Fibroblast of lung (primary cell): ENCODE data around the gene TMEM135. TPM values are rescaled to one million over a fixed set of nuclear protein-coding genes. Genes with fewer than 3 reads are reported as not detected.

ENCODE experiments used
- DNase-seq, 2 donors: peaks; one replicate each; pipeline versions ENCODE4 v3.0.0 to v3.0.0-alpha.2; 2010; ENCODE audit warnings: low read depth in 2 of 2
- H2AFZ ChIP-seq: 2 replicates; pipeline ENCODE4 v1.5.1; 2012; ENCODE audit warnings: low read length, control low read depth, inconsistent platforms
- H3K27ac ChIP-seq: 2 replicates; pipeline ENCODE4 v1.5.1; 2011; ENCODE audit warnings: low read length, control low read depth; ENCODE audit not compliant: insufficient read depth
- H3K27me3 ChIP-seq: 2 replicates; pipeline ENCODE4 v1.5.1; 2011; ENCODE audit warnings: mild to moderate bottlenecking, low read length; ENCODE audit not compliant: control insufficient read depth, insufficient read depth
- H3K36me3 ChIP-seq: 2 replicates; pipeline ENCODE4 v1.5.1; 2011; ENCODE audit warnings: low read length; ENCODE audit not compliant: control insufficient read depth, insufficient read depth
- H3K4me1 ChIP-seq: 2 replicates; pipeline ENCODE4 v1.5.1; 2011; ENCODE audit warnings: low read length; ENCODE audit not compliant: control insufficient read depth, insufficient read depth; ENCODE audit errors: extremely low read depth
- H3K4me2 ChIP-seq: 2 replicates; pipeline ENCODE4 v1.5.1; 2011; ENCODE audit warnings: low read length, control low read depth; ENCODE audit not compliant: insufficient read depth; ENCODE audit errors: extremely low read depth
- H3K4me3 ChIP-seq, 4 experiments: fragments of 200-600 bp in 1 of 4; sonication (generic) in 1 of 4; replicated peaks in 1 of 4; 2 replicates each; pipeline ENCODE4 v1.5.1; 2011 to 2016; ENCODE audit warnings: low read length in 4 of 4, low read depth in 3 of 4, mild to moderate bottlenecking in 3 of 4, control low read depth in 2 of 4, inconsistent platforms in 1 of 4, mixed read lengths in 1 of 4; ENCODE audit not compliant: insufficient read depth in 1 of 4; ENCODE audit errors: control extremely low read depth in 1 of 4
- H3K79me2 ChIP-seq: 2 replicates; pipeline ENCODE4 v1.5.1; 2012; ENCODE audit warnings: mild to moderate bottlenecking, low read length, inconsistent platforms; ENCODE audit not compliant: control insufficient read depth, insufficient read depth
- H3K9ac ChIP-seq: 2 replicates; pipeline ENCODE4 v1.5.1; 2011; ENCODE audit warnings: mild to moderate bottlenecking, low read length, control low read depth; ENCODE audit not compliant: insufficient read depth
- H3K9me3 ChIP-seq: 2 replicates; pipeline ENCODE4 v1.5.1; 2012; ENCODE audit warnings: low read depth, low read length; ENCODE audit not compliant: control insufficient read depth, insufficient read depth
- H4K20me1 ChIP-seq: 2 replicates; pipeline ENCODE4 v1.5.1; 2011; ENCODE audit warnings: low read length; ENCODE audit not compliant: control insufficient read depth, insufficient read depth; ENCODE audit errors: extremely low read depth
- CTCF ChIP-seq, 2 donors: IDR thresholded peaks in 1 of 2; conservative IDR thresholded peaks in 1 of 2; 1 replicate in 1 of 2; 2 replicates in 1 of 2; pipeline ENCODE4 v1.5.1; 2011 to 2012; ENCODE audit warnings: low read length in 2 of 2, control low read depth in 1 of 2, inconsistent platforms in 1 of 2, low read depth in 1 of 2, mild to moderate bottlenecking in 1 of 2
- EZH2 ChIP-seq: IDR thresholded peaks from 2 replicates; pipeline ENCODE4 v1.5.1; 2012; ENCODE audit warnings: low read length, control low read depth, mild to moderate bottlenecking; ENCODE audit errors: missing control alignments
- polyA plus RNA-seq, 2 donors: library from polyadenylated mRNA; depleted of rRNA in 1 of 2; stranded (reverse) in 1 of 2; unstranded in 1 of 2; fragments of >200 nt; gene quantifications; 2 replicates each; pipeline ENCODE4 v1.2.1, GENCODE V29; 2011 to 2012; ENCODE audit warnings: missing spikeins in 1 of 2
- total RNA-seq: library from RNA; depleted of rRNA; stranded (reverse); fragments of >200 nt; gene quantifications from 2 replicates; pipeline ENCODE4 v1.2.1, GENCODE V29; 2014

The TMEM135 gene
- total and polyA plus RNA-seq, 2 donors (not counting 1 experiment from before 2014, with no cell fraction given): 17.3 to 20.6 TPM

GRCh38 chr11:87228820-87229219 is 191.1 kb downstream of the TMEM135 start:
- Histone ChIP-seq H3K9ac (no peak overlapping the region), H3K4me2 (no peak overlapping the region), H3K36me3 (no peaks in the 10 kb centered on the region), H3K4me1 (peaks cover 2% of the 10 kb centered on the region), H3K79me2 (no peaks in the 10 kb centered on the region), H3K4me3 (no peak overlapping the region), H3K27ac (no peak overlapping the region), H3K27me3 (no peaks in the 10 kb centered on the region), H3K9me3 (no peaks in the 10 kb centered on the region), H2AFZ (no peak overlapping the region), H4K20me1 (no peaks in the 10 kb centered on the region)
- DNase-seq: no peak
- TF ChIP-seq EZH2 (no peak), CTCF (conservative IDR thresholded peaks at IDR 0.05 in 1 of 2, IDR thresholded peaks at IDR 0.05 in 1 of 2; ENCODE audit: low read depth in 1 of 2, low read length in 2 of 2) (no peak)

GRCh38 chr11:87230995-87231394 is 193.3 kb downstream of the TMEM135 start:
- Histone ChIP-seq H3K27me3 (no peaks in the 10 kb centered on the region), H3K4me3 (no peak overlapping the region), H3K27ac (no peak overlapping the region), H3K9ac (no peak overlapping the region), H4K20me1 (no peaks in the 10 kb centered on the region), H3K4me2 (no peak overlapping the region), H3K36me3 (no peaks in the 10 kb centered on the region), H3K9me3 (no peaks in the 10 kb centered on the region), H3K4me1 (no peaks in the 10 kb centered on the region), H2AFZ (no peak overlapping the region), H3K79me2 (no peaks in the 10 kb centered on the region)
- no peak for DNase-seq
- TF ChIP-seq CTCF (conservative IDR thresholded peaks at IDR 0.05 in 1 of 2, IDR thresholded peaks at IDR 0.05 in 1 of 2; ENCODE audit: low read depth in 1 of 2, low read length in 2 of 2): no peak
- TF ChIP-seq EZH2: no peak

- no peak overlapping the region for H2AFZ ChIP-seq
- H3K27me3 ChIP-seq: no peaks in the 10 kb centered on the region
- no peak for DNase-seq
- H3K9me3 ChIP-seq: no peaks in the 10 kb centered on the region
- H3K4me2 ChIP-seq: no peak overlapping the region
- H3K9ac ChIP-seq: no peak overlapping the region
- no peaks in the 10 kb centered on the region for H4K20me1 ChIP-seq
- TF ChIP-seq CTCF (conservative IDR thresholded peaks at IDR 0.05 in 1 of 2, IDR thresholded peaks at IDR 0.05 in 1 of 2; ENCODE audit: low read depth in 1 of 2, low read length in 2 of 2): no peak
- no peak for TF ChIP-seq EZH2
- no peaks in the 10 kb centered on the region for H3K36me3 ChIP-seq
- H3K4me3 ChIP-seq: no peak overlapping the region
- H3K4me1 ChIP-seq: no peaks in the 10 kb centered on the region
- no peak overlapping the region for H3K27ac ChIP-seq
- H3K79me2 ChIP-seq: no peaks in the 10 kb centered on the region
Measured at GRCh38 chr11:87232320-87232719, 194.6 kb downstream of the TMEM135 start.
